Activated T-cell treated with anti-CD3 and anti-CD28 coated beads, Interleukin-2, amount 50 U/mL, for 4 hours (primary cell): ENCODE data around the gene RAD51D. TPM values are rescaled to one million over a fixed set of nuclear protein-coding genes. Genes with fewer than 3 reads are reported as not detected.

Experiments
- ATAC-seq, 2 donors: fragments of 200-7000 bp; cut with Tn5 transposase; one replicate each; pipeline ENCODE4 v1.10.0; 2021
- DNase-seq: peaks from one replicate; pipeline ENCODE4 v3.0.0-alpha.2; 2020
- H3K27me3 Mint-ChIP-seq: one replicate; pipeline ENCODE4 v1.8.0; 2021; ENCODE audit warnings: low read depth, mixed read lengths
- H3K36me3 Mint-ChIP-seq: one replicate; pipeline ENCODE4 v1.8.0; 2022; ENCODE audit warnings: mixed read lengths; ENCODE audit not compliant: insufficient read depth
- H3K4me1 Mint-ChIP-seq: one replicate; pipeline ENCODE4 v1.8.0; 2021; ENCODE audit warnings: low read depth, mixed read lengths
- H3K4me3 Mint-ChIP-seq: one replicate; pipeline ENCODE4 v1.8.0; 2021; ENCODE audit warnings: mild to moderate bottlenecking, moderate library complexity, mixed read lengths
- H3K9me3 Mint-ChIP-seq: one replicate; pipeline ENCODE4 v1.8.0; 2021; ENCODE audit warnings: mixed read lengths
- total RNA-seq, 3 donors: library from RNA; stranded (reverse); gene quantifications; one replicate each; pipeline ENCODE4 v1.2.1, GENCODE V29; 2021

RAD51D gene
- total RNA-seq, 3 donors from 2014 or later: 20.6 to 24.5 (median 23.4) TPM

DNA sequence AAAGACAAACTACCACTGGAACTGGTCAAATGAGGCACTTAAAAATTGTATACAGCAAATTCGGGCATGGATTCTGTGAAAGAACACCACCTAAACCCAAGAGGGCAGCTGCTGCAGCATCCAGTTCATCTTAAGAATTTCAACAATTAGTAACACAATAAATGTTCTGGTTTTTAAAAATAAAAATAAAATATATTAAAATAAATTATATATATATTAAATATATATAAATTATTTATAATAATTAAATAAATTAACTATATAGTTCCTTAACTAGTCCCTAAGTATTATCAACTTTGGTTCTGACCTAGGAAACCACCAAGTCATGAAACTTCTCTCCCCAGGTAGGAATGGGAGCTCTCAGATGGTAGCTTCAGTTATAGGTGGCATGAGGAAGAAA is 42.8 kb downstream of the RAD51D start:
- Mint-ChIP-seq H3K27me3 (no peaks in the 10 kb centered on the region), H3K36me3 (peaks cover 2% of the 10 kb centered on the region), H3K4me1 (peaks cover 78% of the 10 kb centered on the region), H3K9me3 (no peaks in the 10 kb centered on the region), H3K4me3 (no peak overlapping the region)
- no peak for DNase-seq
- no peak for ATAC-seq

DNA sequence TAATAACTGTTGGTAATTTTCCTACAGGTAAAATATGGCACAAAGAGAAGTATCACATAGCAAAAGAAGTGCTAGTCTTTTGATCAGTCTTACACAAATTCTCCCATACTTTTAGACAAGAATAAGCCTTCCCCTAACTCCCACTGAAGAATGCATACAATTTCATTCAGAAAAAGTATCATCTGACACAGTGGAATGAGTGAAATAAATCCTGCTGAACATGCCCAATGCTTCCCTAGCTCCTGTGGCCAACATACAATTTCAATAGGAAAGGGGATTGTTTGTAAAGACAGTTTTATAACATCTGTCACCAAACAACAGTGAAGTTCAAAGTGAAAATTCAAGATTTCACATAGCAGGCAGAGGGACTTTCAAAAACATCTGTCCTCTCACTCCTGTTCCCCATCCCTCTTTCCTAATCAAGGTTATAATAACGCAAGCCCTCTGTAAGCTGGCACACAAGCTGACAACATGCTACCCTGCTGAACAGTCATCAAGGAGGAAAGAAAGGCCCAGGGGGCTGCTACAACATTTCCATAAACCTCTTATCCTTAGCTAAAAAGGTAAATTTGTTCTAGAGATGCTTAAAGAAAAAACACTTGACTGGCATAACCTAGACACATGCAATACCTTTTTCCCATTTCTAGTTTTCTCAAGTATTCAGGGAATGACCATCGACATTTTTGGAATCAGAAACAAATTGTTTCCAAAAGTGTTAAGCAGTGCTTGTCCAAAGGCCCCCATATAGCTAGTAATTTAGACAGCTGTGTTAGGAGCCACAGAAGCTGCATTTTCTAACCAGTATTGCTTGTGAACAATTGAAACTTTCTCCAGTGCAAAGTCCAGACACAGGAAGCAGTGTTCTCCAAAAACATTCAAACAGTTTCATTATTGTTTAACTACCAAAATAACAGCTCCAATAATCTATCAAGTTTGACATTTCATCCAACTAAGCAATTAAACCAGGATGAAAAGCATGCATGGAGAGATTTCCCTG is 44.7 kb downstream of the RAD51D start:
- H3K36me3 Mint-ChIP-seq: peaks cover 4% of the 10 kb centered on the region
- no peak for DNase-seq
- H3K27me3 Mint-ChIP-seq: no peaks in the 10 kb centered on the region
- peak overlapping the region; percentile 67 for H3K4me3 Mint-ChIP-seq
- no peaks in the 10 kb centered on the region for H3K9me3 Mint-ChIP-seq
- ATAC-seq: no peak
- peaks cover 70% of the 10 kb centered on the region for H3K4me1 Mint-ChIP-seq

DNA sequence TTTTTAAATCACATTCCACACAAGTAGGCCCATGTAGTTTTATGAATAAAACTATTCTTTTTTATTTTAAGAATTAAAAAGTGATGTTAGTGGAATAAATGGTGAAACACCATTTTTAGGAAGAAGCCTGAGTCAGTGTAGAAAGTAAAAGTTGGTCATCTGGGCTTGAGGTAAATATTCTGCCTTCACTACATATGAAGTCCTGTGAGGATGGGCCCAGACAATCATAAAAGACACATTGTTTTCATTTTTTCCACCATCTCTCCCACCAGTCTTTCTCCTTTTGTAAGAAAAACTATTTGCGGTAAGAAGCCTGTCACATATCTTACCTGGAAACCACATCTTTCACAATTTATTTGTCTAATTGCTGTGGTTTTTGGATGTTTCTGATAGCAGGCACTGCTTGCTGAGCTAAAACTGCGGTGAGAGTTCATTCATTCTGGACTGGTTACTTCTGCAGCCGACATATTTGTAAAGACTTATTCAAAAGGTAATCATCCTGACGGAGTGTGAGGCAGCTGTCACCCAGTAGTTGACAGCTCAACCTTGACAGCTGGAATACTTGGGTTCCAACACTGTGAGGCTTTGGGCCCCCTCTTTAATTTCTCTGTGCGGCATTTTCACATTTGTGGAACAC is 45.6 kb downstream of the RAD51D start:
- peak overlapping the region; percentile 67 for H3K4me3 Mint-ChIP-seq
- ATAC-seq (peak; percentile 52 to 63), DNase-seq (no peak)
- H3K9me3 Mint-ChIP-seq: no peaks in the 10 kb centered on the region
- H3K4me1 Mint-ChIP-seq: peaks cover 70% of the 10 kb centered on the region
- peaks cover 4% of the 10 kb centered on the region for H3K36me3 Mint-ChIP-seq
- no peaks in the 10 kb centered on the region for H3K27me3 Mint-ChIP-seq

DNA sequence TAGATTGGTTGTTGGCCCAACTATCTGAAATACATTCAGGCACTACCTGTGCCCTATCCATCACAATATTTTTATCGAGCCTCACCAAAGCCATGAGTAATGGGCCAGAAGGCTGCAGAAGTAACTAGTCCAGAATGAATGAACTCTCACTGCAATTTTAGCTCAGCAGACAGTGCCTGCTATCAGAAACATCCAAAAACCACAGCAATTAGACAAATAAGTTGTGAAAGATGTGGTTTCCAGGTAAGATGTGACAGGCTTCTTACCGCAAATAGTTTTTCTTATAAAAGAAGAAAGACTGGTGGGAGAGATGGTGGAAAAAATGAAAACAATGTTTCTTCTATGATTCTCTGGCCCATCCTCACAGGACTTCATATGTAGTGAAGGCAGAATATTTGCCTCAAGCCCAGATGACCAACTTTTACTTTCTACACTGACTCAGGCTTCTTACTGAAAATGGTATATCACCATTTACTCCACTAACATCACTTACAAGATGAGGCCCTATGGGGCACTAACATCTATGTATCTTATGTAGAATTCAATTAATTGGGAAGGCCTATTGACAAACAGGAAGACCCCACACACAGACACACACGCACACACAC is 46.4 kb downstream of the RAD51D start:
- Mint-ChIP-seq H3K4me1 (peaks cover 75% of the 10 kb centered on the region), H3K9me3 (no peaks in the 10 kb centered on the region), H3K36me3 (peaks cover 9% of the 10 kb centered on the region), H3K27me3 (no peaks in the 10 kb centered on the region), H3K4me3 (peak overlapping the region; percentile 60)
- peak; percentile 77 to 78 for ATAC-seq
- no peak for DNase-seq

DNA sequence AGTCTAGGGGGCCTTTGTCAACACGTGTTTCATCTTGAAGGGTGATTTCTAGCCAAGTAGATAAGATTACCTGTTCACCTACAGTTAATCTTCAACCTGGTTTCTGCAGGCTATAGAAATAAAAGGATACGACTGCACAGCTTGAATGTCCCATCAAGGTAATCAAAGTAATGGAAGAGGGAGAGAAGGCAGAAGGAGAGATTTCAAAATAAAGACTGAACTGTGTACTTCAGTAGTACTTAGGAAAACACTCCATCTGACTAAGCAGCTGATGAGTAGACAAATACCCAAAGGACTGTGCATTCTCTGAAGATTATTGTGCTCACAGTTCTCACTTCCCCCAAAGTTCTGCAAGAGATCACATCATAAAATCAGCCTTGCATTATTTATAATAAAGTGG is 50.3 kb downstream of the RAD51D start:
- Mint-ChIP-seq H3K4me3 (no peak overlapping the region), H3K4me1 (peaks cover 73% of the 10 kb centered on the region), H3K27me3 (no peaks in the 10 kb centered on the region)

DNA sequence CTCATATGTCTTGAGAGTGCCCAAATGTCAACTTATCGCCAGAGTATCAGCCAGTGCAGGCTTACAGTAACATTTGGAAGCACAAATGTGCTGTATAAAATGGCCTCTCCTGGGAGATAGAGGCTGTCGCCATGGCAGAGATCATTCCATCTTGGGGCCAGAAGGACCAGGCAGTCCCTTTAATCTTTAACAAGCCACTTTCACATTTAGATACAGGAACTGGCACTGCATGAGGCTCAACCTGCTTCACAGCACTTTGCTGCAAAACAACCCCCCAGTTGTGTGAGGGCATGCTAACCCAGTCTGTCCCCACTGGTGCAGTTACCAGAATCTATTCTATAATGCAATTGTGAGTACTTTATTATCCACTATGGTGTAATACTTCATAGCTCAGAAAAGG is 51.4 kb downstream of the RAD51D start:
- no peak overlapping the region for H3K4me3 Mint-ChIP-seq
- H3K36me3 Mint-ChIP-seq: peaks cover 15% of the 10 kb centered on the region
- ATAC-seq (no peak), DNase-seq (no peak)
- H3K4me1 Mint-ChIP-seq: peaks cover 72% of the 10 kb centered on the region
- H3K27me3 Mint-ChIP-seq: no peaks in the 10 kb centered on the region
- H3K9me3 Mint-ChIP-seq: no peaks in the 10 kb centered on the region

More for the DNA sequence above, 50.3 kb downstream of the RAD51D start:
- no peaks in the 10 kb centered on the region for H3K9me3 Mint-ChIP-seq
- peaks cover 15% of the 10 kb centered on the region for H3K36me3 Mint-ChIP-seq
- DNase-seq (no peak), ATAC-seq (no peak)

DNA sequence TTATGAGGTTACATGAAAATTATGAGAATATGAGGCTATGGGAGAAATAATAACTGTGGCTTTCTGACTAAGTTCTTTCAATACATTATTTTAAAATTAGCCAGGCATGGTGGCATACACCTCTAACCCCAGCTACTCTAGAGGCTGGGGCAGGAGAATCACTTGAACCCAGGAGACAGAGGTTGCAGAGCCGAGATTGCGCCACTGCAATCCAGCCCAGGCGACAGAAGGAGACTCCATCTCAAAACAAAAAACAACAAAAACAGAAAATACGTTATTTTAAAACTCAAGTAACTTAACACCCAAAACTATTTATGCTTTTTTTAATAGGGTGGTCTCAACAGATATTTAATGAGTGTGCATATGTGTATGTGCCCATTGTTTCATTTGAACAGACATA is 53.8 kb downstream of the RAD51D start:
- ATAC-seq: no peak
- Mint-ChIP-seq H3K9me3 (no peaks in the 10 kb centered on the region), H3K36me3 (peaks cover 23% of the 10 kb centered on the region), H3K27me3 (no peaks in the 10 kb centered on the region), H3K4me1 (peaks cover 74% of the 10 kb centered on the region), H3K4me3 (no peak overlapping the region)
- DNase-seq: no peak

DNA sequence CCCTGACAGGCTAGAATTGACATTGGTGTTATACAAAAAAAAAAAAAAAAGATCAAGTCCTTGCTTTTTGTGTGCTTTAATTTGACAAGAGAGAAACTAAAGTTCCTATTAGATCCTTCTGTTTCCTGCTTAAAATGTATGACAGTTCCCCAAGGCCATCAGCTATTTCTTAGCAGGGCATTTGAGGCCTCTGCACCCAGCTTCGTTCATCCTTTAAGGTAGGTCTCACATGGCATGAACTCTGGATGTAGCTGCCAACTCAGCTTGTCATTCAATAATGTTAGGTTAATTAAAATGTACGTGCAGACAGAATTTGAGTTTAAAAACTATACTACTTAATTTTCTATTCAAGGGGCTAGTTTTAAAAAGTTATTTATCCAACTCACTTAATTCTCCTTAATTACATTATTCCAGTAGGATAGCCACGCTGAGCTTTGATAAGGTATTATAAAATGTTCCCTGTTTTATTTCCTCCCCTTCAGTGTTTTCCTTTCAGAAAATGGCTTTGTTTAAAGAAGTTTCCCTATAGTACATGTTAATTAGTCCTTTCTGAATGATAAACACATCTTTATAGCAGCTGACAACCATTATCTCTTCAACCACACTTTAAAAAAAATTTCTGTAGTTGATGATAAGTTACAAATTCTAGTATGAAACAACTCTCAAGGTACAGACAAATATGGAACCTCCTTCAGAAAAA is 55.0 kb downstream of the RAD51D start:
- no peak for DNase-seq
- Mint-ChIP-seq H3K4me1 (peaks cover 74% of the 10 kb centered on the region), H3K36me3 (peaks cover 28% of the 10 kb centered on the region), H3K9me3 (no peaks in the 10 kb centered on the region), H3K27me3 (no peaks in the 10 kb centered on the region), H3K4me3 (peak overlapping the region; percentile 51)
- no peak for ATAC-seq

DNA sequence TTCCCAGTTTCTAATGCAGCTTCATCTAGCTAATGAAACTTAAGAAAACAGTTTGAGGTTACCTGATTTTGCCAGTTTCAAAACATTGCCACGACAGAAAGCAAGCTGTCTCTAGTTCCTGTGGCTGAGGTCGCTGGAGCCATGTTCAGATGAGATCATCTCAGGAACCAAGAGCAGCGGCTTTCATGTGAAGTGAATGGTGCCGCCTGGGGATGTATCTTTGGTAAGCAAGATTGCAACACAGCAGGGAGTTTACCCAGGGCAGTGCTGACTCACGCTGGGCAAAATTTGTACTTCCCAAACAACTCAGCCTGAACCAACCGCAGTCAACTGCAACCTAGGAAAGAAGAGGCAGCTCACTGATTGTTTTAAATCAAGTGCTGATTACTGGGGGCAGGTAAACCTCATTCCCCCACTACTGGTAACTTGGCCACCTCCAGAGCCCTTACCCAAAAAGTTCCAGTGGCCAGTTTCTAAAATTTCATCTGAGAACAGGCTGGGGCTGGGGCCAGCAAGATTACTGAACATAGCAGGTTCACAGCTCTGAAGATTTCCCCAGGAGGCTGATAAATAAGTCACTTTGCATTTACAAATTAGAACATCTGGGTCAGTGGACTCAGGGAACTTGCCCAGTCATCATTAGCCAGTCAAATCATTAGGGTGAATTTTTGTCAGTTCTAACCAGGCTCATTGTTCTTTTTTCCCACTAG is 56.0 kb downstream of the RAD51D start, which contains the start of gene RFFL:
TSS of gene RFFL (minus strand) at position 194 of the 710 bp plus-strand sequence. CDS start 37,154 bp downstream, outside the sequence.
- DNase-seq (peak; percentile 78), ATAC-seq (peak; percentile 98 to 99)
- H3K4me3 Mint-ChIP-seq: peak within 1 kb of the TSS; percentile 51
- peaks cover 69% of the 10 kb centered on the region for H3K4me1 Mint-ChIP-seq
- H3K27me3 Mint-ChIP-seq: no peaks in the 10 kb centered on the region
- H3K9me3 Mint-ChIP-seq: no peaks in the 10 kb centered on the region
- H3K36me3 Mint-ChIP-seq: peaks cover 31% of the 10 kb centered on the region

DNA sequence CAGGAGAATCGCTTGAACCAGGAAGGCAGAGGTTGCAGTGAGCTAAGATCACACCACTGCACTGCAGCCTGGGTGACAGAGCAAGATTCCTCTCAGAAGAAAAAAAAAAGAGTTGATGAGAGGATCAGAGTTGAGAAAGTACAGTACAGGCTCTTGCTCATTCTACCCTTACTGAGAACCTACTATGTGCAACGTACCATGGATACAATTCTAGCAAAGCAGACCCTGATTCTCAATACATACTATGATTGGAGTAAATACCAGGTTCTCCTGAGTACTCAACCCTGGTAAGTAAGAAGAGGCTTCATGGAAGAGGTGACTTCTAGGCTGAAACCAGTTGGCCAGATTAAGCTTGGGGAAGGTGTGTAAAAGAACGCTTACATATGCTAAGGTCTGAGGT is 57.4 kb downstream of the RAD51D start:
- Mint-ChIP-seq H3K27me3 (no peaks in the 10 kb centered on the region), H3K4me3 (peak overlapping the region; percentile 3), H3K4me1 (peaks cover 68% of the 10 kb centered on the region), H3K9me3 (no peaks in the 10 kb centered on the region), H3K36me3 (peaks cover 30% of the 10 kb centered on the region)
- ATAC-seq: no peak
- no peak for DNase-seq

DNA sequence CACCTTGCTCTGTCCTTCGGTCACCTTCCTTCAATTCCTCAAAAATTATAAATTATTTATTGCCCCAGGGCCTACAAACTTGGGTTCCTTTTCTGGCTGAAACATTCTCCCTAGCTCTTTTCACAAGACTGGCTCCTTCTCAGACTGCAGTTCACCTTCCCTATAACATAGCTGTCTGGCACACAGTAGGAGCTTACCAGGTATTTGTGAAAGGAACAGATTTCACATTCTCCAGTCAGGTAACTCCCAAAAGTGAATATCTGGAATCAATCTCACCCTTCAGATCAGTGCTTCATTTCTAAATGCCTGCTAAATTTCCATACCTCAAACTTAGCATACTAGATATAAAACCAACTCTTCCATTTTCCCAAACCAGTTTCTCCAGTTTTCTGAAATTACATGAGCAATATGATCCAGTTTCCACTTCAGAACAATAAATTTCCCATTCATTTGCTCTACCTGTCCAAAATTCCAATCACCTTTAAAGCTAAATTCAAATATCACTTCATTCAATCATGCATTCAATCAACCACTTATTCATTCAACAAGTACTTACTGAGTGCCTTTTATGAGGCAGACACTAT is 62.2 kb downstream of the RAD51D start:
- ATAC-seq: no peak
- no peak for DNase-seq
- H3K27me3 Mint-ChIP-seq: no peaks in the 10 kb centered on the region
- peaks cover 26% of the 10 kb centered on the region for H3K36me3 Mint-ChIP-seq
- no peak overlapping the region for H3K4me3 Mint-ChIP-seq
- H3K4me1 Mint-ChIP-seq: peaks cover 69% of the 10 kb centered on the region
- H3K9me3 Mint-ChIP-seq: no peaks in the 10 kb centered on the region

DNA sequence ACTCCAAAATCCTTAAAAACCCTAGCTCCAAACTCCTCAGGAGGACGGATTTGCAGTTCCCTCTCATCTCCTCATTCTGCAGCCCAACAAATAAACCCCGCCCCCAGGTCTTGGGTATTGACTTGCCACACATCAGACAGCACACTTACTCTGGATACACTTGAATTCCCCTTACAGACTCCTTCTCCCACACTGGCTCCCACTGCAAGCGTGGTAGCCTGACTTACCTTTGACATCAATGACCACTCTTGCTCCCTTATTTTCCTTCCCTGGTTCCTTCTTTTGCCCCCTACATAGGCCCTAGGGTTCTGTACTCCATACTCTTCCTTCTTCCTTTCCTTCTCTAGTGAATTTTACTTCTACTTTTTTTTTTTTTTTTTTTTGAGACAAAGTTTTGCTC is 63.6 kb downstream of the RAD51D start:
- Mint-ChIP-seq H3K27me3 (no peaks in the 10 kb centered on the region), H3K9me3 (no peaks in the 10 kb centered on the region), H3K4me1 (peaks cover 74% of the 10 kb centered on the region), H3K36me3 (peaks cover 21% of the 10 kb centered on the region), H3K4me3 (no peak overlapping the region)
- DNase-seq: no peak
- ATAC-seq: no peak

DNA sequence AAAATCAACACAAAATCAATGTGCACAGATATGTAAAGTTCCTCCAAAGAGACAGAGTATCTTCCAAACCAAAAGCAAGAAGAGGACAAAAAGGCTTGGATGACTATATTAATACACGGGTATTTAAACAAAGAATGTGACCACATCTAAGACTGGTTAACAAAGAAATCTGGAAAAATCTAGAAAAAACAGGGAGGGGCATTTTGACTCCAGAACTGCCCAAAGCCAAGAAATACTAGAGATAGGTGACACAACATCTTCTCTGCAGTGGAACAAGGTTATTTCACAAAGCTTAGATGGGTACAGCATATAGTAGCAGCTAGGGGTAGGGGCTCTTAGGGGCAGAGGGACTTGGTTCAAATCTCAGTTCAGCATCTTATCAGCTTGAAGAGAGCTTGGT is 66.5 kb downstream of the RAD51D start:
- H3K4me3 Mint-ChIP-seq: no peak overlapping the region
- no peaks in the 10 kb centered on the region for H3K27me3 Mint-ChIP-seq
- H3K4me1 Mint-ChIP-seq: peaks cover 80% of the 10 kb centered on the region
- DNase-seq: no peak
- peaks cover 13% of the 10 kb centered on the region for H3K36me3 Mint-ChIP-seq
- no peak for ATAC-seq
- H3K9me3 Mint-ChIP-seq: no peaks in the 10 kb centered on the region
